PFSK-1 (cell line): Measurements from ENCODE around the gene S100A5.

Experiments
- POLR2AphosphoS5 ChIP-seq: IDR thresholded peaks from 2 replicates; pipeline ENCODE4 v1.6.1; 2012; ENCODE audit warnings: low read depth, mild to moderate bottlenecking, control low read depth, low read length, moderate library complexity
- REST ChIP-seq, 2 experiments: IDR thresholded peaks; 2 replicates each; pipeline versions ENCODE4 v1.6.1 to v1.8.0; 2011 to 2012; ENCODE audit warnings: low read depth in 2 of 2, low read length in 2 of 2, control low read depth in 1 of 2, inconsistent platforms in 1 of 2, mild to moderate bottlenecking in 1 of 2, moderate library complexity in 1 of 2; ENCODE audit not compliant: insufficient read depth in 1 of 2
- TAF1 ChIP-seq: IDR thresholded peaks from 2 replicates; pipeline ENCODE4 v1.6.1; 2012; ENCODE audit warnings: low read length, control low read depth, borderline replicate concordance; ENCODE audit not compliant: insufficient read depth

DNA sequence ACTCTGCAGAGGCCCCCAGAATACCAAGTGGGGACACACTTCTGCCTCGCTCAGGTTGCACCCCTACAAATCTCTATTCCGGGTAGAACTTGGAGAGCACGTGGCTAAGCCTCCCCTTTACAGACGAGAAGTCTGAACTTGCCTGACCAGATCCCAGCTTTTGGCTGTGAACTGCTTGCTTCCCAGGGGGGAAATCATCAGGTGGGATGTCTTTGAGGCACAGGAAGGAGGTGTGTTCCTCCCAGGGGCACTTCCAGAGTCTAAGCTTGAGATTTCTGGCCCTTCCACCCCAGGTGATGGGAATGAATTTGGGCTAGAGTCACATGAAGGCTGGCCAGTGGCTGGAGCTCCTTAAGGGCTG lies 9.6 kb upstream of the S100A5 start:
- TF ChIP-seq TAF1, result no peak
- TF ChIP-seq REST (IDR thresholded peaks at IDR 0.05; ENCODE audit: insufficient read depth in 1 of 2, low read depth in 2 of 2, low read length in 2 of 2), result no peak
- TF ChIP-seq POLR2AphosphoS5, result no peak
